WTC11 (cell line): ENCODE results near the gene CENPE. TPM values are rescaled to one million over a fixed set of nuclear protein-coding genes. Genes with fewer than 3 reads are reported as not detected.

Source experiments
- ATAC-seq: fragments of 200-7000 bp; cut with Tn5 transposase; 2 replicates; pipeline ENCODE4 v1.10.0; 2021; ENCODE audit warnings: mild to moderate bottlenecking, moderate library complexity
- CTCF ChIA-PET: fragments of 300-600 bp; sonication (Branson Sonifier 250); formaldehyde crosslinking; loops from one replicate; lab custom pipeline; 2021; ENCODE audit warnings: antibody characterized with exemption; lab: Charles Lee
- POLR2A ChIA-PET: fragments of 350-600 bp; sonication (Branson Sonifier 250); formaldehyde crosslinking; loops from one replicate; lab custom pipeline; 2021; ENCODE audit warnings: antibody characterized with exemption; lab: Charles Lee
- DNase-seq: peaks from one replicate; pipeline ENCODE4 v3.0.0; 2021; ENCODE audit warnings: low spot score
- H3K27ac Mint-ChIP-seq: 2 replicates; pipeline ENCODE4 v1.8.0; 2021; ENCODE audit warnings: mixed read lengths
- H3K27me3 Mint-ChIP-seq: 2 replicates; pipeline ENCODE4 v1.8.0; 2021; ENCODE audit warnings: low read depth, mild to moderate bottlenecking, moderate library complexity, mixed read lengths
- H3K36me3 Mint-ChIP-seq: 2 replicates; pipeline ENCODE4 v1.8.0; 2021; ENCODE audit warnings: mixed read lengths
- H3K4me1 Mint-ChIP-seq: 2 replicates; pipeline ENCODE4 v1.8.0; 2022; ENCODE audit warnings: mixed read lengths
- H3K4me3 Mint-ChIP-seq: 2 replicates; pipeline ENCODE4 v1.8.0; 2021; ENCODE audit warnings: mild to moderate bottlenecking, moderate library complexity, mixed read lengths
- H3K9me3 Mint-ChIP-seq: 2 replicates; pipeline ENCODE4 v1.8.0; 2021; ENCODE audit warnings: mixed read lengths
- ARID4B ChIP-seq: sonication (generic); formaldehyde crosslinking; IDR thresholded peaks from 2 replicates; pipeline ENCODE4 v1.8.0; 2023; ENCODE audit warnings: missing genetic modification reagents, mild to moderate bottlenecking, borderline replicate concordance
- E2F4 ChIP-seq: sonication (generic); formaldehyde crosslinking; IDR thresholded peaks from 2 replicates; pipeline ENCODE4 v1.8.1; 2022; ENCODE audit warnings: low read depth, mild to moderate bottlenecking, moderate library complexity, missing genetic modification reagents, borderline replicate concordance
- FOXJ3 ChIP-seq: sonication (generic); formaldehyde crosslinking; IDR thresholded peaks from 2 replicates; pipeline ENCODE4 v1.9.0; 2021; ENCODE audit warnings: missing genetic modification reagents, mild to moderate bottlenecking, borderline replicate concordance
- GABPB1 ChIP-seq: sonication (generic); formaldehyde crosslinking; IDR thresholded peaks from 2 replicates; pipeline ENCODE4 v1.8.1; 2023; ENCODE audit warnings: mild to moderate bottlenecking, missing genetic modification reagents
- HMGXB4 ChIP-seq: sonication (generic); formaldehyde crosslinking; IDR thresholded peaks from 2 replicates; pipeline ENCODE4 v1.8.1; 2023; ENCODE audit warnings: mild to moderate bottlenecking, moderate library complexity, missing genetic modification reagents
- JUN ChIP-seq: sonication (generic); formaldehyde crosslinking; IDR thresholded peaks from 2 replicates; pipeline ENCODE4 v1.8.0; 2023; ENCODE audit warnings: mild to moderate bottlenecking, missing genetic modification reagents
- MYBL2 ChIP-seq: sonication (generic); formaldehyde crosslinking; IDR thresholded peaks from 2 replicates; pipeline ENCODE4 v1.8.1; 2023; ENCODE audit warnings: mild to moderate bottlenecking, moderate library complexity, missing genetic modification reagents
- NFATC4 ChIP-seq: fragments of 250-450 bp; sonication (Bioruptor Pico); IDR thresholded peaks from 2 replicates; pipeline ENCODE4 v1.9.0; 2021; ENCODE audit warnings: mild to moderate bottlenecking
- NFE2L1 ChIP-seq: sonication (generic); formaldehyde crosslinking; IDR thresholded peaks from 2 replicates; pipeline ENCODE4 v1.8.1; 2023; ENCODE audit warnings: missing genetic modification reagents
- NR2C2 ChIP-seq: sonication (generic); formaldehyde crosslinking; IDR thresholded peaks from 2 replicates; pipeline ENCODE4 v1.8.0; 2022; ENCODE audit warnings: mild to moderate bottlenecking, missing genetic modification reagents
- SMAD4 ChIP-seq: sonication (generic); formaldehyde crosslinking; IDR thresholded peaks from 2 replicates; pipeline ENCODE4 v1.8.0; 2022; ENCODE audit warnings: mild to moderate bottlenecking, missing genetic modification reagents
- TCF7 ChIP-seq: sonication (generic); formaldehyde crosslinking; IDR thresholded peaks from 2 replicates; pipeline ENCODE4 v1.8.0; 2022; ENCODE audit warnings: mild to moderate bottlenecking, low read depth, missing genetic modification reagents, moderate library complexity
- ZNF317 ChIP-seq: sonication (generic); formaldehyde crosslinking; IDR thresholded peaks from 2 replicates; pipeline ENCODE4 v1.8.1; 2023; ENCODE audit warnings: low read depth, mild to moderate bottlenecking, moderate library complexity, missing genetic modification reagents, borderline replicate concordance
- ZNF416 ChIP-seq: fragments of 250-450 bp; sonication (Bioruptor Pico); IDR thresholded peaks from 2 replicates; pipeline ENCODE4 v1.9.0; 2021; ENCODE audit warnings: mild to moderate bottlenecking, inconsistent platforms
- total RNA-seq: library from RNA; stranded (reverse); gene quantifications from 3 replicates; pipeline ENCODE4 v1.2.3, GENCODE V29; 2021
- TF ChIP-seq, protein P1 (sequence below): sonication (generic); formaldehyde crosslinking; IDR thresholded peaks from 2 replicates; pipeline ENCODE4 v1.8.0; 2022; ENCODE audit warnings: missing genetic modification reagents
- TF ChIP-seq, protein P2 (sequence below): fragments of 250-450 bp; sonication (Bioruptor Pico); conservative IDR thresholded peaks from 2 replicates; pipeline ENCODE4 v1.9.0; 2021; ENCODE audit warnings: mild to moderate bottlenecking
- TF ChIP-seq, protein P3 (sequence below): fragments of 200-600 bp; IDR thresholded peaks from 2 replicates; pipeline ENCODE4 v1.8.0; 2022; ENCODE audit warnings: antibody characterized with exemption

Gene CENPE
- total RNA-seq, 1 experiment from 2014 or later, result 46.6 TPM

DNA sequence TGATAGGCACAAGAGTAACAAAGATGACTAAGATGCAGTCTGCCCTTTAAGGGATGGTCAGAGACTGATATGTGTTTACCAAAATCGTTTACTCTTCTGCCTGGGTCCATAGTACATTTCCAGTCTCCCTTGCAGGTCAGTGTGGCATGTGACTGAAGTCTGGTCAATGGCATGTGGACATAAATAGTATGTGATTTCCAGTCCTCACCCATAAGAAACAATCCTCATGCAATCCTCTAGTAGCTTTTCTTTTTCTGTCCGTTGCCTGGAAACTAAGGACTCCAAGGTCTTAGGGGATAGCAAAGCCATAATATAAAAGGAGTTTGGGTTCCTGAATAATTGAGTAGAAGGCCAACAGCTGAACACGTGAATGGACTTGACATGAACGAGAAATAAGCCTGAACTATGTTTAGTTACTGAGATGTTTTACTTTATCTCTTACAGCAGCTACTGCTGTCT, 122.7 kb downstream of the CENPE start:
- Mint-ChIP-seq H3K9me3 (no peaks in the 10 kb centered on the region), H3K36me3 (no peaks in the 10 kb centered on the region), H3K4me1 (peaks cover 15% of the 10 kb centered on the region), H3K27me3 (peaks cover 41% of the 10 kb centered on the region), H3K4me3 (peak overlapping the region; percentile 85), H3K27ac (no peak overlapping the region)
- no peak for DNase-seq
- ChIA-PET CTCF (interaction anchor here (1.5 to 2.5 kb wide), 2 partner anchors 24 to 25 kb away, joined by 4 to 9 read pairs; partner anchors contain the start of gene BDH2), POLR2A (no interaction called here)
- TF ChIP-seq FOXJ3 (CRISPR knock-in tag) (no peak), GABPB1 (CRISPR knock-in tag) (peak; percentile 70), NFATC4 (no peak), TCF7 (no peak), NFE2L1 (CRISPR knock-in tag) (no peak), ZNF317 (CRISPR knock-in tag) (no peak)
- TF ChIP-seq, protein P1, sequence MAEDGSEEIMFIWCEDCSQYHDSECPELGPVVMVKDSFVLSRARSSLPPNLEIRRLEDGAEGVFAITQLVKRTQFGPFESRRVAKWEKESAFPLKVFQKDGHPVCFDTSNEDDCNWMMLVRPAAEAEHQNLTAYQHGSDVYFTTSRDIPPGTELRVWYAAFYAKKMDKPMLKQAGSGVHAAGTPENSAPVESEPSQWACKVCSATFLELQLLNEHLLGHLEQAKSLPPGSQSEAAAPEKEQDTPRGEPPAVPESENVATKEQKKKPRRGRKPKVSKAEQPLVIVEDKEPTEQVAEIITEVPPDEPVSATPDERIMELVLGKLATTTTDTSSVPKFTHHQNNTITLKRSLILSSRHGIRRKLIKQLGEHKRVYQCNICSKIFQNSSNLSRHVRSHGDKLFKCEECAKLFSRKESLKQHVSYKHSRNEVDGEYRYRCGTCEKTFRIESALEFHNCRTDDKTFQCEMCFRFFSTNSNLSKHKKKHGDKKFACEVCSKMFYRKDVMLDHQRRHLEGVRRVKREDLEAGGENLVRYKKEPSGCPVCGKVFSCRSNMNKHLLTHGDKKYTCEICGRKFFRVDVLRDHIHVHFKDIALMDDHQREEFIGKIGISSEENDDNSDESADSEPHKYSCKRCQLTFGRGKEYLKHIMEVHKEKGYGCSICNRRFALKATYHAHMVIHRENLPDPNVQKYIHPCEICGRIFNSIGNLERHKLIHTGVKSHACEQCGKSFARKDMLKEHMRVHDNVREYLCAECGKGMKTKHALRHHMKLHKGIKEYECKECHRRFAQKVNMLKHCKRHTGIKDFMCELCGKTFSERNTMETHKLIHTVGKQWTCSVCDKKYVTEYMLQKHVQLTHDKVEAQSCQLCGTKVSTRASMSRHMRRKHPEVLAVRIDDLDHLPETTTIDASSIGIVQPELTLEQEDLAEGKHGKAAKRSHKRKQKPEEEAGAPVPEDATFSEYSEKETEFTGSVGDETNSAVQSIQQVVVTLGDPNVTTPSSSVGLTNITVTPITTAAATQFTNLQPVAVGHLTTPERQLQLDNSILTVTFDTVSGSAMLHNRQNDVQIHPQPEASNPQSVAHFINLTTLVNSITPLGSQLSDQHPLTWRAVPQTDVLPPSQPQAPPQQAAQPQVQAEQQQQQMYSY, result no peak
- TF ChIP-seq, protein P2, sequence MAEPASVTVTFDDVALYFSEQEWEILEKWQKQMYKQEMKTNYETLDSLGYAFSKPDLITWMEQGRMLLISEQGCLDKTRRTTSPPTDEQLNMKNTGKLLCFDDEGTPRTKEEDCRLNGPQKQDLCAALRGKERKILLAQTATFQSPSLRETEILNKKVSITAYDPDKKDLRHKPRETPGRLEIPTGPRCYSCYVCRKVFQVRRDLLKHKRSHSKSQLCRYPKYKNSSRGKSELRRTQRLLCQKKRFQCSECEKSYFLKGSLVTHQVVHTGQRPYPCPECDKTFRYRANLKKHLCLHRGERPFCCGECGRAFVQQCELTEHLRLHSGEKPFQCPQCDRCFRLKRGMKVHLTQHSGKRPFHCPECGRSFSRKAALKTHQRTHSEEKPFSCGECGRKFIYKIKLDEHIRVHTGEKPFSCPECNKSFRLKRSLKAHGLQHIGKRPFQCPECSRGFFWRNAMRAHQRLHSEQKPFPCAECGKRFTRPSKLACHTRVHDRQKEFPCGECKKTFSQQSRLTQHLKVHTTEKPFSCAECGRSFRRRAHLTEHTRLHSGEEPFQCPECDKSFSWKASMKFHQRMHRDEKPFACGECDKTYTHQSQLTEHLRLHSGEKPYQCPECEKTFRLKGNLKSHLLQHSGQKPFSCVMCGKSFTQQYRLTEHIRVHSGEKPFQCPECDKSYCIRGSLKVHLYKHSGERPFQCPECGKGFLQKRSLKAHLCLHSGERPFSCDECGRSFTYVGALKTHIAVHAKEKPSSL (CRISPR knock-in tag), result no peak
- ATAC-seq, result no peak

- no peaks in the 10 kb centered on the region for H3K9me3 Mint-ChIP-seq
- H3K4me1 Mint-ChIP-seq, result peaks cover 21% of the 10 kb centered on the region
- no peak overlapping the region for H3K27ac Mint-ChIP-seq
- DNase-seq (no peak), ATAC-seq (no peak)
- peaks cover 41% of the 10 kb centered on the region for H3K27me3 Mint-ChIP-seq
- no peaks in the 10 kb centered on the region for H3K36me3 Mint-ChIP-seq
- ChIA-PET CTCF (interaction anchor here (1.5 kb wide), 1 partner anchor 25 kb away, joined by 4 read pairs; no protein-coding TSS in a partner anchor), POLR2A (no interaction called here)
- H3K4me3 Mint-ChIP-seq, result no peak overlapping the region
- TF ChIP-seq JUN, result no peak
- no peak for TF ChIP-seq E2F4 (CRISPR knock-in tag)
- no peak for TF ChIP-seq ZNF416
- TF ChIP-seq NR2C2 (CRISPR knock-in tag), result no peak
- TF ChIP-seq, protein P3, sequence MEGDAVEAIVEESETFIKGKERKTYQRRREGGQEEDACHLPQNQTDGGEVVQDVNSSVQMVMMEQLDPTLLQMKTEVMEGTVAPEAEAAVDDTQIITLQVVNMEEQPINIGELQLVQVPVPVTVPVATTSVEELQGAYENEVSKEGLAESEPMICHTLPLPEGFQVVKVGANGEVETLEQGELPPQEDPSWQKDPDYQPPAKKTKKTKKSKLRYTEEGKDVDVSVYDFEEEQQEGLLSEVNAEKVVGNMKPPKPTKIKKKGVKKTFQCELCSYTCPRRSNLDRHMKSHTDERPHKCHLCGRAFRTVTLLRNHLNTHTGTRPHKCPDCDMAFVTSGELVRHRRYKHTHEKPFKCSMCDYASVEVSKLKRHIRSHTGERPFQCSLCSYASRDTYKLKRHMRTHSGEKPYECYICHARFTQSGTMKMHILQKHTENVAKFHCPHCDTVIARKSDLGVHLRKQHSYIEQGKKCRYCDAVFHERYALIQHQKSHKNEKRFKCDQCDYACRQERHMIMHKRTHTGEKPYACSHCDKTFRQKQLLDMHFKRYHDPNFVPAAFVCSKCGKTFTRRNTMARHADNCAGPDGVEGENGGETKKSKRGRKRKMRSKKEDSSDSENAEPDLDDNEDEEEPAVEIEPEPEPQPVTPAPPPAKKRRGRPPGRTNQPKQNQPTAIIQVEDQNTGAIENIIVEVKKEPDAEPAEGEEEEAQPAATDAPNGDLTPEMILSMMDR, result no peak
- TF ChIP-seq MYBL2 (CRISPR knock-in tag), result no peak
- TF ChIP-seq HMGXB4, result no peak
- TF ChIP-seq ARID4B, result no peak
- no peak for TF ChIP-seq SMAD4 (CRISPR knock-in tag)
Observed at GRCh38 chr4:103074744-103075434, 123.3 kb downstream of the CENPE start.
